Hematopoietic multipotent progenitor cell (in vitro differentiated cells): ENCODE measurements around the gene FYN. TPM values are rescaled to one million over a fixed set of nuclear protein-coding genes. Genes with fewer than 3 reads are reported as not detected.

Experiments used
- DNase-seq, 3 donors: peaks; one replicate each; pipeline ENCODE4 v3.0.0-alpha.2; 2011 to 2015; ENCODE audit warnings: low read depth in 2 of 3, low spot score in 2 of 3
- total RNA-seq: library from RNA; depleted of rRNA; stranded (reverse); fragments of >200 nt; gene quantifications from one replicate; pipeline ENCODE4 v1.2.3, GENCODE V29; 2012

The FYN gene
- total RNA-seq, 1 donor = 20.2 TPM

GRCh38 chr6:111774346-111774703 lies 98.9 kb downstream of the FYN start:
- DNase-seq = no peak

- no peak for DNase-seq
These were observed 99.5 kb downstream of the FYN start for GRCh38 chr6:111773501-111774345.

DNA sequence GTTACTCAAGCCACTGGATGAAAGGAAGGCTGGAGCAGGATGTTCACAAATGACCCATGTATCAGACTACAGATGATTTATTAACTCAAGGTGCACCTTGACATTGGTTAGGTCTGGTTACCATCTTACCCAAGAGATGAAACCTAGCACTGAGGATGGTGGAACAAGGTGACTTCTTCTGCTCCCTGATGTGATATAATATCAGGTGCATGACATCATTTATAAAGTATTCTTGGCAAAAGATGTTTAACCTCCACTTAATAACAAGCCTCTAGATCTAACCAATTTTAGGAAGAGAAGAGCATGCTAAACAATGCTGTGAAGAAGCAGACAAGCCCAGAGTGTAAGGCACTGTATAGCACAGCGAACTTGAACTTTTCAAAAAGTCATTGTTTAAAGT lies 100.9 kb downstream of the FYN start:
- DNase-seq = no peak

DNA sequence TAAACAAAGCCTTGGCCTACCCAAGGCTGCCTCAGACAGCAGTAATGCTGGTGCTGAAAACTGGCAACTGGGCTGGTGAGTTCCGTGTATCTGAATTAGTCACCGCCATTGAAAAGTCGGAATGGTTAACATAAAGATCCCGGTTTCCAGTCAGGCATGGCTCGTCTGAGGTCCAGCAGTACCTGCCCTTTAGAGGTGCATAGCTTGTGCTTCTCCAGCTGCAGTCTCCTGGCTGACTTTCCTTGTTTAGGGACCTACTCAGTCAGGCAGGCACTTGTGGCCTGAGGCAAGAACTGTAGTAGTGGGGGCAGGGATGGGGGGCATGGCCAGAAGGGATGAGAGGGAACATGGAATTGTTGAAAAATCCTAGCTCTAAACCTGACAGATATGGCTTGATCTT lies 101.6 kb downstream of the FYN start:
- no peak for DNase-seq

GRCh38 chr6:111771094-111771432 lies 102.2 kb downstream of the FYN start:
- DNase-seq = no peak

GRCh38 chr6:111770263-111771093 lies 102.8 kb downstream of the FYN start:
- DNase-seq = no peak

DNA sequence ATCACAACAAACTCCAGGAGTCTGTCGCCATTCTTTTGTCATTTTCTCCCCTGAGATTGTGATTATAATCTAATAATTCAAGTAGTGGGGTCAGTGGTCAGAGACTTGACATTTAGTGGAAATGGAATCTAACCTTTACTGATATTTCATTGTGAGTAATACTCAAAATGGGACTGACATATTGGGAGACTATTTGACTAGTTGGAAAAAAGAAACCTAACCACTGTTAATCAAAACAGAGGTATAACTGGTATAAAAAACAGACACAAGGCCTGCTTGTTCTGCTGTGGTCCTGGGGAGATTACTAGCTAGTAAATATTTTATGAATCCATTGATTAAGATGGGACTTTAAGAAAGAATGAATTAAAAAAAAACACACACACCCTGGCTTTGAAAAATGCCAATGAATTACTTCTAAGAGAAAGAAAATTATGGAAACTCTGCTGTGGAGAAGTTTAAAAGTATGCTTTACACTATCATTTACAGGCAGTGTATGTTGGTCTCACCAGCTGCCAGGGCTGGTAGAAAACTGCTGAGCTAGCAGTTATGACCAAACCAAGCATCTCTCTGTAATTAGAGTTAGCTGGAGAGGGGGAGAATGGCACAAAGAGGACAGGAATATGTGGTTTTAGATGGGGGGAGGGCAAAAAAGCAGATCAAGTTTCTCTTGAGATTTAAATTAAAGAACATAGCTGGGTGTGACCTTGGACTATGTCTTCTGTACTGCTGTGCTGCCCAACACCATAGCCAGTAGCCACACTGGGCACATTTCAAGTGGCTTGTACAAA lies 103.7 kb downstream of the FYN start:
- no peak for DNase-seq

- DNase-seq = no peak
These were observed 104.9 kb downstream of the FYN start for GRCh38 chr6:111768431-111768770.

DNA sequence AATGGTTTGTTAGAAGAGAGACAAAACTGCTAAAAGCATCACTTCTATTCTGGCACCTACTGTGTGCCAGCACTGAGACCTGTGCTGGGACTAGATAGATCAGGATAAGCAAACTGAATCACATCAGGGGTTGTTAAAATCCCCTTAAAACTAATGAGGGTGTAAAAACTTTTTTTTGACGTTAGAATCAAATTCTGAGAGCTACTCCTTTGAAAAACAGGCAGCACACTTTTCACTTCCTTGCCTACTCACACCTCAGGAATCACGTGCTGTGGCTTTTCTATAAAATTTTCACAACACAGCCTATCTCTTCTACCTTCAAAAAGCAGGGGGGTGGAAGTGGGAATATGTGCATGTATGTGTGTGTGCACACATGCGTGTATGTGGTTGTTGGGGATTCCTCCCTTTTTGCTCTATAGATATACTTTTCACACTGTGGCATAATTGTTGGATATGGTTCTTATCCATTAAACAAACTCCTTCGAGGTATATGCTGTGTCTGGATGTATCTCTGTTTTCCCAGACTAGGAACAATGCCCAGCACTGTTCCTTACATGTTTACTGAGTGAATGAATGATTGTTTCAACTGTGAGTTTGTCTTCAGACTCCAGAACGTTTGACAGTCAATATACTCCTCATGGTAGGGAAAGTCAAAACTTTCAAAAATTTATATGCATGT lies 105.4 kb downstream of the FYN start:
- no peak for DNase-seq

DNA sequence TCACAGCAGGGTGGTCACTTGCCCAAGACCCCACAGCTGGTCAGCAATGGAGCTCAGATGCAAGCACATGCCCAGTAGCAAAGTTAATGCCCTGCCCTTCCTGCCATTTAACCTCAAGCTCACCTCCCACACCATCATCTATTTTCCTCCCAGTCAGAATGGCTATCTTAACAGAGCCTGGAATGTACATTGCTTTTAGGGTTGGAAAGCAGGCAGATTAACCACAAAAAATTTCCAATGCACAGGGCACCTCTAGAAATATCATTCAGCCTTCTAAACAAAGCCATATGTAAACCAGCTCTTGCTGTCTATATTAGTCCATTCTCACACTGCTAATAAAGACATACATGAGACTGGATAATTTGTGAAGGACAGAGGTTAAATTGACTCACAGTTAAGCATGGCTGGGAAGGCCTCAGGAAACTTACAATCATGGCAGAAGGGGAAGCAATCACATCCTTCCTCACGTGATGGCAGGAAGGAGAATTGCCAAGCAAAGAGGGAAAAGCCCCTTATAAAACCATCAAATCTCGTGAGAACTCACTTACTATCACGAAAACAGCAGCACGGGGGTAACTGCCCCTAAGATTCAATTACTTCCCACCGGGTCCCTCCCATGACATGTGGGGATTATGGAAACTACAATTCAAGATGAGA lies 106.9 kb downstream of the FYN start:
- DNase-seq = no peak

DNA sequence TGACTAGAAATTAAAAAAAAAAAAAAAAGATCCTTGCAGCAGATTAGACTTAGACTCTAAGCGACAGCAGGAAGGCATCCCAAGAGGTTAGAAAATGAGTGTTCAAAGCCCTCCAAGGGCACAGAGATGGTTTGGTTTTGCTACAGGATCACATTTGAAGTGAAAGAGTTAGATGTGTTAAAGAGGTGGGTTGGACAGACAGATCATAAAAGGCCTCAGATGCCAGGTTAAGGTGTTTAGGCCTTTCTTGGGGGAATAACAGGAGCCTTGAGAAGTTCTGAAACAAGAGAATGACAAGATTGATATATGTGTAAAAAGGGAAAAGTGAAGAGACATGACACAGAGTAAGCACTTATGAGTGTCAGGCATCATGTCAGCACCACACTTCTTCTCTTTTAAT lies 107.5 kb downstream of the FYN start:
- no peak for DNase-seq

GRCh38 chr6:111764238-111765175 lies 108.7 kb downstream of the FYN start:
- no peak for DNase-seq

GRCh38 chr6:111763381-111763780 lies 109.9 kb downstream of the FYN start:
- no peak for DNase-seq

- peak in 1 of 3 donors; percentile 54 for DNase-seq
These were observed 111.4 kb downstream of the FYN start for GRCh38 chr6:111761783-111762312.

- peak in 1 of 3 donors; percentile 23 for DNase-seq
These were observed 112.0 kb downstream of the FYN start for GRCh38 chr6:111761212-111761611.

DNA sequence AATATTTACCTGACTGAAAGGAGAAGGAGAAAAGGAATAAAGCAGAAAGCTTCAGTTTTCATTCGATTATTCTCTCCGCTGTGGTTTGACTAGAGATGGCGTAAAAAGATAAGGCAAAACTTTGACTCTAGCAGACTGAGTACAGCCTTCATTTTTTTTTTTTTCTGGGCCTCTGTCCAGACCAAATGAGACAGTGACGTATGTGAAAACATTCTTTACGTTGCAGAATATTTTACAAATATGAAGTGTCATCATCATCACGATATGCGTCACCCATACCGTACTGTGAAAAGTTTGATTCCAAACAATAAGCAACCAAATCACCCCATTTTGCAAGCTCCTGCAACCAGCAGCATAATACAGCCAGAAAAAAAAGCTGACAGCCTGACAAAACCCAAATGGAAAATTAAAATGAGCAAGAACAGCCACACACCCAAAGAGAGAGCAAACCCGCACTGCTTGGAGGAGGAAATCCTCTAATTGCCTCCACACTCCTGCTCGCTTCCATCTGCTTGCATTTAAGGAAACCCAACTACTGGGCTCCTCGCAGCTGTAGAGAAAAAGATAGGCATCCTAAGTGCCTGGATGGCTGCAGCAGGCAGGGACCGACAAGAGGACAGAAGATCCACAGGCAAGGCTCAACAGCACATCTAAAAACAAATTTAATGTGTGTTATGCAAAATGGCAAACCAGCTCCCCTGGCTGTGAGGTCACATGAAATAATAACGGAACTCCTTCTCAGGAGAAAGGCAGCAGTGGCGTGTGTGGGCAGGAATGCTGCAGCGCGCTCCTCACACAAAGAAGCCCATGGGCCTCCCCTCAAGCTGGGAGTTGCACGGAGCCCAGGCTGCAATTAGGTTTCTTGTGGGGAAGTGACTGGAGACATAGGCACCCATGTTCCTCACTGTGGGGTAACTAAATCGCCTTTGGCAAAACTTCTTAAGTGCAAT lies 113.1 kb downstream of the FYN start:
- peak; percentile 33 to 67 (median 61) for DNase-seq

DNA sequence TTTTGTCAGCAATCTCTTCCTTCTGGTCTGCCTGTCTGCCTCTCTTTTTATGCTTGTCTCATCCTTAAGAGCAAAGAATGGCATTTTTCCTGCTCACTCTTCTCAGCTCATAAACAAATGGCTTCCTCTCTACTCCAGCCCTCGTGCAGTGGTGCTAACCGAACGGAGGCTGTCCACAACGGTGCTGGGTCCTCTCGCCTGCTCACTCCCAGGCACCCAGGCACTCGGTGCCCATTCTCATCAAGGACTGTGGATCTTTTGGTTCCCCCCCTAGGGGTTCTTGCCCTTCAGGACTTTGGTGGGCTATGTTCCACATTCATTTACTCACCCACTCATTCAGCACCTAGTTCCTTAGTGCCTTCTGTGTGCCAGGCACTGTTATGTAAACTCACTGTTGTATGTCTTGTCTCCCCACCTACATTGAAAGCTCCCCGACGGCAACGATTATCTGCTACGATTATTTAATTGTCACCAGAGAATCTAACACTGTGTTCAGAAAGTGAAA lies 113.9 kb downstream of the FYN start:
- DNase-seq = no peak
